Astrocyte (in vitro differentiated cells and primary cell): ENCODE measurements around the gene THBS4.
A peak's percentile ranks its signal among the peaks of the same experiment; 100 is the strongest.
"Not testable (repeated sequence)": the region's sequence is repeated elsewhere in the genome, so short reads cannot be mapped to it uniquely, and the experiment has no call there.

ENCODE experiments used
- EZH2 ChIP-seq: IDR thresholded peaks from 2 replicates; pipeline ENCODE4 v1.6.1; 2012; ENCODE audit warnings: mild to moderate bottlenecking, low read length, inconsistent platforms; ENCODE audit not compliant: insufficient read depth
- TF ChIP-seq, protein P1 (sequence below): IDR thresholded peaks from 2 replicates; pipeline ENCODE4 v1.5.1; 2011; ENCODE audit warnings: low read depth, mild to moderate bottlenecking, inconsistent platforms, low read length, moderate library complexity; ENCODE audit not compliant: insufficient read depth

DNA sequence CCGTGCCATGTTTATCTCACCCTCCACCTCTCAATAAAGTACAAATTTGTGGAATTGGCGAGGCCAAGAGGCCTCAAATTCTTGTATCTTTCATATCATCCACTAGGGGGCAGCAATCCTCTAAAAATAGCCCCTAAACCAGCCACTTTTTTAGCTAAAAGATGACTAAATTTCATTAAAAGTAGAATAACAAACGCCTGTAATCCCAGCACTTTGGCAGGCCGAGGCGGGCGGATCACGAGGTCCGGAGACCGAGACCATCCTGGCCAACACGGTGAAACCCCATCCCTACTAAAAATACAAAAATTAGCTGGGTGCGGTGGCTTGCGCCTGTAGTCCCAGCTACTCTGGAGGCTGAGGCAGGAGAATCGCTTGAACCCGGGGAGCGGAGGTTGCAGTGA is 56.6 kb downstream of the THBS4 start:
- TF ChIP-seq, protein P1, sequence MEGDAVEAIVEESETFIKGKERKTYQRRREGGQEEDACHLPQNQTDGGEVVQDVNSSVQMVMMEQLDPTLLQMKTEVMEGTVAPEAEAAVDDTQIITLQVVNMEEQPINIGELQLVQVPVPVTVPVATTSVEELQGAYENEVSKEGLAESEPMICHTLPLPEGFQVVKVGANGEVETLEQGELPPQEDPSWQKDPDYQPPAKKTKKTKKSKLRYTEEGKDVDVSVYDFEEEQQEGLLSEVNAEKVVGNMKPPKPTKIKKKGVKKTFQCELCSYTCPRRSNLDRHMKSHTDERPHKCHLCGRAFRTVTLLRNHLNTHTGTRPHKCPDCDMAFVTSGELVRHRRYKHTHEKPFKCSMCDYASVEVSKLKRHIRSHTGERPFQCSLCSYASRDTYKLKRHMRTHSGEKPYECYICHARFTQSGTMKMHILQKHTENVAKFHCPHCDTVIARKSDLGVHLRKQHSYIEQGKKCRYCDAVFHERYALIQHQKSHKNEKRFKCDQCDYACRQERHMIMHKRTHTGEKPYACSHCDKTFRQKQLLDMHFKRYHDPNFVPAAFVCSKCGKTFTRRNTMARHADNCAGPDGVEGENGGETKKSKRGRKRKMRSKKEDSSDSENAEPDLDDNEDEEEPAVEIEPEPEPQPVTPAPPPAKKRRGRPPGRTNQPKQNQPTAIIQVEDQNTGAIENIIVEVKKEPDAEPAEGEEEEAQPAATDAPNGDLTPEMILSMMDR: peak; percentile 59
- TF ChIP-seq EZH2: not testable (repeated sequence)
